Measurements from ENCODE around the gene TRIM33.

- TF ChIP-seq POLR2A (IDR thresholded peaks at IDR 0.05) = no peak
- TF ChIP-seq CTCF (IDR thresholded peaks at IDR 0.05) = no peak
These were observed 15.5 kb downstream of the TRIM33 start for GRCh38 chr1:114495486-114495885.

All from body of pancreas (tissue), 4 donors.